ENCODE results near the gene BEND4.

Gene BEND4

DNA sequence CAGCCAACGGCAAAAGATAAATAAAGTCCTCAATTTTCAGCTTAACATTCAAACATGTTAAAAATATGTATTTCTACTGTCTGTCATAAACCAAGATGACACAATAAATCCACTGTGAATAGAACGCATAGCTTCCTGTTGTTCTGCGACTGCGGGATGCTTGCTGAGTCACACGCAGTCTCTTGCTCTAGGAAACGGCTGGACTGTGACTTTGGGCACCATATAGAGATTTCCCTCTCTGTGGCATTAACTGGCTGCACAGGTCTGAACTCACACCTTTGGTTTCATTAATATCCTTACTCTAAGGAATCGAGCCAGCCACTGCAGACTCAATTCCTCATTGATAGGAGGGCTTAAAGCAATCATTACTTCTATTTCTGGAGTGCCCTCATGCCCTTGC, 8.4 kb downstream of the BEND4 start:
- Histone ChIP-seq H3K27ac (no peak overlapping the region), H3K36me3 (replicated peaks) (no peaks in the 10 kb centered on the region), H3K27me3 (replicated peaks) (peaks cover 4% of the 10 kb centered on the region), H3K4me3 (ENCODE audit: low read depth, low read length) (no peak overlapping the region)
- DNase-seq, result no peak
- in situ Hi-C loops (cut with HindIII; ENCODE audit: low pct_ligation_motif_present, low sequenced_read_pairs), result no loop called here
- TF ChIP-seq, protein P1, sequence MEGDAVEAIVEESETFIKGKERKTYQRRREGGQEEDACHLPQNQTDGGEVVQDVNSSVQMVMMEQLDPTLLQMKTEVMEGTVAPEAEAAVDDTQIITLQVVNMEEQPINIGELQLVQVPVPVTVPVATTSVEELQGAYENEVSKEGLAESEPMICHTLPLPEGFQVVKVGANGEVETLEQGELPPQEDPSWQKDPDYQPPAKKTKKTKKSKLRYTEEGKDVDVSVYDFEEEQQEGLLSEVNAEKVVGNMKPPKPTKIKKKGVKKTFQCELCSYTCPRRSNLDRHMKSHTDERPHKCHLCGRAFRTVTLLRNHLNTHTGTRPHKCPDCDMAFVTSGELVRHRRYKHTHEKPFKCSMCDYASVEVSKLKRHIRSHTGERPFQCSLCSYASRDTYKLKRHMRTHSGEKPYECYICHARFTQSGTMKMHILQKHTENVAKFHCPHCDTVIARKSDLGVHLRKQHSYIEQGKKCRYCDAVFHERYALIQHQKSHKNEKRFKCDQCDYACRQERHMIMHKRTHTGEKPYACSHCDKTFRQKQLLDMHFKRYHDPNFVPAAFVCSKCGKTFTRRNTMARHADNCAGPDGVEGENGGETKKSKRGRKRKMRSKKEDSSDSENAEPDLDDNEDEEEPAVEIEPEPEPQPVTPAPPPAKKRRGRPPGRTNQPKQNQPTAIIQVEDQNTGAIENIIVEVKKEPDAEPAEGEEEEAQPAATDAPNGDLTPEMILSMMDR (IDR thresholded peaks at IDR 0.05; ENCODE audit: low read depth, low read length, missing control alignments), result no peak

DNA sequence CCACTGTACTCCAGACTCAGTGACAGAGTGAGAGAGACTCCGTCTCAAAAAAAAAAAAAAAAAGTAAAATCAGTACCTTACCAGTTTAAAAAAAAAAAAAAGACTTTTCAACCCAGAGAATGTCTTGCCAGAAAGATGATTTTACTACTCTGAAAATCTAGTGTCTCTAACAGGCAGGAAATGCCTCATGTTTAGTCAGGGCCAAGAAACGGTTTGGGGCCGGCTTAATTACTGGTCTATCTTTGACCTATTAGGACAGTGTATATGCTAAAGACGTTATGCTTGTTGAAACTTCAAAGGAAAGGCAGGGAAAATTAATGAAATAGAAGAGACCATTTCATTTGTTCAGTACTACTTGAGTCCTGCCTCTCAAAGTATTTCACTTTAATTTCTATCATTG, 9.9 kb downstream of the BEND4 start:
- Histone ChIP-seq H3K36me3 (replicated peaks) (no peaks in the 10 kb centered on the region), H3K27ac (no peak overlapping the region), H3K4me3 (ENCODE audit: low read depth, low read length) (no peak overlapping the region), H3K27me3 (replicated peaks) (no peaks in the 10 kb centered on the region)
- in situ Hi-C loops (cut with HindIII; ENCODE audit: low pct_ligation_motif_present, low sequenced_read_pairs), result no loop called here
- TF ChIP-seq, protein P1 (IDR thresholded peaks at IDR 0.05; ENCODE audit: low read depth, low read length, missing control alignments), result no peak
- DNase-seq, result no peak

DNA sequence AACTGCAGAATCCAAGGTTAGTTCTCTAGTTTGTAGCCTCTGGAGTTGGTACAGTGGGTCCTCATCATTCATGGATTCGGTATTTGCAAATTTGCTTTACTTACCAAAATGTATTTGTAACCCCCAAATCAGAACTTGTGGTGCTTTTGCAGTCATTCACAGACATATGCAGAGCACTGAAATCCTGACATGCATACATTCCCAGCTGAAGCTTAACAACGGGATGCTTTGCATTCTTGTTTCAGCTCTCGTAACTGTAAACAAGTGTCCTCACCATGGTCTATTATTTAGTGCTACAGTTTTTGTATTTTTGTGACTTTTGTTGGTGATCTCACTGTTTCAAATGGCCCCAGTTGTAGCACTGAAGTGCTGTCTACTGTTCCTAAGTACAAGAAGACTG, 16.1 kb downstream of the BEND4 start:
- TF ChIP-seq, protein P1 (IDR thresholded peaks at IDR 0.05; ENCODE audit: low read depth, low read length, missing control alignments), result no peak
- in situ Hi-C loops (cut with HindIII; ENCODE audit: low pct_ligation_motif_present, low sequenced_read_pairs), result no loop called here
- Histone ChIP-seq H3K27me3 (replicated peaks) (no peaks in the 10 kb centered on the region), H3K4me3 (ENCODE audit: low read depth, low read length) (no peak overlapping the region), H3K27ac (no peak overlapping the region), H3K36me3 (replicated peaks) (no peaks in the 10 kb centered on the region)
- no peak for DNase-seq

DNA sequence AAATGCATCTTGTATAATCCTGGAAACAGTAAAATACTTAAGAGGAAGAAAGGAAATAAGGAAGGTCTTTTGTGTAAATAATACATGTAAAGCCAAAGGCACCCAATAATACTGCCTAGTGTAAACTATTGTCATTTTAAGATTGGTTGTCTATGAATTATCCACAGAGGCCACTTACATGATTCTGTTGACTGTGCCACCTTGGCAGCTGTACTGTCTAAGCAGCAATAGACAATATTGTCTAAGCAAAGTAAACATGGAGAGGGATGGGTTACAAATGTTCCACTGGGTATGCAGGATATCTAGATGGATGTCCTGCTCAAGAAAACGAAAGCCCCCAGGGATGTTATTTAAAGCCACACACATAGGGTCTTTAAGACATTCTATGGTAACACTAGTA, 19.4 kb downstream of the BEND4 start:
- in situ Hi-C loops (cut with HindIII; ENCODE audit: low pct_ligation_motif_present, low sequenced_read_pairs), result no loop called here
- DNase-seq, result no peak
- Histone ChIP-seq H3K27me3 (replicated peaks) (no peaks in the 10 kb centered on the region), H3K4me3 (ENCODE audit: low read depth, low read length) (no peak overlapping the region), H3K27ac (no peak overlapping the region), H3K36me3 (replicated peaks) (no peaks in the 10 kb centered on the region)
- TF ChIP-seq, protein P1 (IDR thresholded peaks at IDR 0.05; ENCODE audit: low read depth, low read length, missing control alignments), result no peak

DNA sequence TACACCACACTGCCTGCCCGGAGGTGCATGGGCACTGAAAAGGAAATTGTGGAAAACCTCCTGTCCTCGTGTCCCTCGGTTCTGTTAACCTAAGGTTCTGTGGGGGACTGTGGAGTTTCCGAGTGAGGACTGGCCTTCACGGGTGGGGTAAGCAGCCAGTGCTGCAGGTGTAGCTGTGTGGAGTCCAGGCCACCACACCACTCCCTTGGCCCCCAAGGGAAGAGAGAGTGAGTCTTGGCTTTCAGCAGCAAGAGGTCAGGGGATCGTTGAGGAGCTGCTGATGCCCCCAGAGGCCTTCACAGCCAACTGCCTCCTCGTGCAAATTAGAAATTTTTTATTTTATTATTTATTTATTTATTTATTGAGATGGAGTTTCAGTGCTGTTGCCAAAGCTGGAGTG, 20.4 kb downstream of the BEND4 start:
- DNase-seq, result no peak
- TF ChIP-seq, protein P1 (IDR thresholded peaks at IDR 0.05; ENCODE audit: low read depth, low read length, missing control alignments), result no peak
- H3K27ac ChIP-seq, result no peak overlapping the region
- H3K36me3 ChIP-seq (replicated peaks), result no peaks in the 10 kb centered on the region
- no peak overlapping the region for H3K4me3 ChIP-seq (ENCODE audit: low read depth, low read length)
- in situ Hi-C loops (cut with HindIII; ENCODE audit: low pct_ligation_motif_present, low sequenced_read_pairs), result no loop called here
- H3K27me3 ChIP-seq (replicated peaks), result no peaks in the 10 kb centered on the region

DNA sequence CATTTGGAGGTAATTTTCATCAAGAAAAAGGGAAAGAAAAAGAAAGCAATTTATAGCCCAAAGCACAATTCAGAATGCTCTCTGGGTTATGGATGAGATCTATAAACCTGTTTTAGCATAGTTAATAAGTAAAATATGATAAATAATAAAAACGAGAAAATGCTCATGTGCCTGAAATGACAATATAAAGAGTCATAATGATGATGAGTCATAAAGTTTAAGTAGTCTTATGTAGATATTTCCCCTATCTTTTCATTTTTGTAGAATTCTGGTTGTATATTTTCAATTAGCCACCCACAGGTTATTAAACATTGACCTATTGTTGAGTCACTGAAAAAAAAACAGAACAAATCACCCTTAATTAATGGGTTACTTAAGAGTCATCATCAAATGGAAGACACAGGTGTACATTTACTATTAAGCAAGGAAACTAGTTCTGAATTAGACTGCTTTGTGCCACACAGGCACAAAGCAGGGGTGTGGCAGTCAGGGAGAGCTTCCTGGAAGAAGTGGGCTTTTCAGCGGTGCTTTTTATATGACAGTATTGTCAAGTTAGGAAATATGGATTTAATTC, 29.3 kb downstream of the BEND4 start:
- in situ Hi-C loops (cut with HindIII; ENCODE audit: low pct_ligation_motif_present, low sequenced_read_pairs), result no loop called here
- no peak for DNase-seq
- H3K27me3 ChIP-seq (replicated peaks), result peaks cover 4% of the 10 kb centered on the region
- H3K36me3 ChIP-seq (replicated peaks), result no peaks in the 10 kb centered on the region
- TF ChIP-seq, protein P1 (IDR thresholded peaks at IDR 0.05; ENCODE audit: low read depth, low read length, missing control alignments), result no peak
- no peak overlapping the region for H3K27ac ChIP-seq
- H3K4me3 ChIP-seq (ENCODE audit: low read depth, low read length), result no peak overlapping the region
